HEK293T (cell line): Measurements from ENCODE around the gene GAS2L2.

Experiments used
- BHLHE40 ChIP-seq: fragments of 450-650 bp; IDR thresholded peaks from 2 replicates; pipeline ENCODE4 v1.6.1; 2016; ENCODE audit warnings: mild to moderate bottlenecking, moderate library complexity, borderline replicate concordance
- ELF4 ChIP-seq: fragments of 450-650 bp; IDR thresholded peaks from 2 replicates; pipeline ENCODE4 v1.6.1; 2017; ENCODE audit warnings: antibody characterized with exemption
- FOXA1 ChIP-seq: fragments of 450-650 bp; IDR thresholded peaks from 2 replicates; pipeline ENCODE4 v1.6.1; 2016; ENCODE audit warnings: mild to moderate bottlenecking
- FOXM1 ChIP-seq: fragments of 450-650 bp; IDR thresholded peaks from 2 replicates; pipeline ENCODE4 v1.6.1; 2017; ENCODE audit warnings: mild to moderate bottlenecking, borderline replicate concordance
- SP1 ChIP-seq: fragments of 450-650 bp; IDR thresholded peaks from 2 replicates; pipeline ENCODE4 v1.6.1; 2017
- SUZ12 ChIP-seq: fragments of 450-650 bp; IDR thresholded peaks from 2 replicates; pipeline ENCODE4 v1.6.1; 2016; ENCODE audit warnings: mild to moderate bottlenecking
- TARDBP ChIP-seq: fragments of 450-650 bp; IDR thresholded peaks from 2 replicates; pipeline ENCODE4 v1.6.1; 2016
- ZNF384 ChIP-seq: fragments of 450-650 bp; IDR thresholded peaks from 2 replicates; pipeline ENCODE4 v1.6.1; 2016

DNA sequence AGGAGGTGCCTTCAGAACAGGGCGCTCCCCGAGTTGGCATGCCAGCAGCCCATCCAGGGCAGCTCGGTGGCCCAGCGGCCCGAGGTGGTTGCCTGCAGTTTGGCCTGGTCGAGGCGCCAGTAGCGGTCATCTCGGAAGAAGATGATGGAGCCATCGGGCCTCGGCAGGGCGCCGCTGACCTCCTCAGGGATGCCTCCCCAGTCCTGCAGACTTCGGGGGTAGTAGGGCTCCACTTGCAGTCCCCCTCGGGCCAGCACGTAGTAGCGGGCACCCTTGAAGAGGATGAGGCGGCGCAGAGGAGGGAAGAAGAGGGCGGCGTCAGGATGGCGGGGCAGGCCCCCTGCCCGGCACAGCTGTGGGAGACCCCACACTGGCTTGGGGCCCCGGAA lies 13.4 kb upstream of the GAS2L2 start:
- no peak for TF ChIP-seq TARDBP
- TF ChIP-seq SUZ12: no peak
- TF ChIP-seq BHLHE40: no peak
- TF ChIP-seq SP1: no peak
- TF ChIP-seq ELF4: no peak
- no peak for TF ChIP-seq FOXM1
- TF ChIP-seq FOXA1: no peak
- TF ChIP-seq ZNF384: no peak
